GM18951 (cell line): ENCODE data around the gene NSD1.

Experiments used
- POLR2A ChIP-seq: IDR thresholded peaks from 4 replicates; pipeline ENCODE4 v1.6.1; 2011; ENCODE audit warnings: mild to moderate bottlenecking; ENCODE audit not compliant: insufficient read length, insufficient read depth; ENCODE audit errors: extremely low read depth
- in situ Hi-C: fragments of 300-500 bp; cut with MboI; formaldehyde crosslinking; loops from one replicate; pipeline ENCODE4 v1.12.0; 2022; ENCODE audit warnings: low sequenced_read_pairs, mixed read lengths, inconsistent platforms; ENCODE audit not compliant: unreplicated experiment

The NSD1 gene

DNA sequence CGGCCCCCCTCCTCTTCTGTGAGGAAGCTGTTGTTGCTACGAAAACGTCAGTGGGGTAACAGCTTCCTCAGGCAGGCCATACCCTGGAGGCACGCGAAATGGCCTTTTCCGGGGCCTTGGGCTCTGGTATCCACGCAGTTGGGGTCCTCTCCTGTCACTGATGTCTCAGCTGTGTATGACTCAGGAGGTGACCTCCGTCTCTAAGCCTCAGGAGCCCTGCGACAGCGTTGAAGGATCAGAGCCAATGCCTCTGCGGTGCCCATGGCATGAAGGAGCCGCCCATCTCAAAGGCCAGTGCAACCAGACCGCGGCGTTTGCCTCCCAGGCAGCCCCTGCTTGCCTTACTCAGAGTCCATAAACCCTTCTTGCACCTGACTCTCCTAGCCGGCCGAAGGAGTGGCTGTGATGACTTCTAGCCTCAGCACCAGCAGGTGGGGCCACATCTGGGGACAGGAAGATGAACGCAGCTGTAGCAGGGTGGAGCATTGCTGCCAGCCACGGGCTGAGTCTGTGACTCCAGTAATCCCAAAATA lies 179.1 kb downstream of the NSD1 start:
- TF ChIP-seq POLR2A, result no peak
- in situ Hi-C loops, result no loop called here

DNA sequence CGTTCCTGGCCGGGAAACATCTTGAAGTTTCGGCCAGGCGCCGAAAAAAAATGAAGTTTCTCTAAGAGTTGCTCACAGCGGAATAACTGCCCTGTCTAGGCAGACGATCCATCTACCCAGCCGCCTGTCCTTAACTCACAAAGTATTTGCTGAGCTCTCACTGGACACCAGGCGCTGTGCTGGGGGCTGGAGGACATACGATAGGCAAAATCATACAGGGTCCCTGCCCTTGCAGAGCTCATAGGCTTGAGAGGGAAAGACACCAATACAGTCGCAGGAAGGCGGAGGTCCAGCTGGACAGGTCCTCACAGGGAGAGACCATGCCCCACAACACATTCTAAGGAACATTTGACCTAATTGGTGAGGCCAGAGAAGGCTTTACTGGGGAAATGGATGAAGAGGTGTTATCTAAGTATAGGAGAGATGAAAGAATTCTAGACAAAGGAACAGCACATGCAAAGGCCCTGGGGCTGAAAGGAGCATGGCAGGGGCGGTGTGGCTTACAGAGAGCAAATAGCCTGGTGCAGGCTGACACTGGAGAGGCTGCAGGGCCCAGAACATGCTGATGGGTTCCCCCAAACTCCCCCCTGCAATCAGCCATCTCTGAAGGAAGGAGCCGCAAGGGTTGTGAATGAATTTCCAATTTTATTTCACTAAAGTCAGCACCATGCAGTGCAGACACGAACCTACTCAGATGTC lies 180.1 kb downstream of the NSD1 start:
- in situ Hi-C loops, result no loop called here
- TF ChIP-seq POLR2A, result no peak

DNA sequence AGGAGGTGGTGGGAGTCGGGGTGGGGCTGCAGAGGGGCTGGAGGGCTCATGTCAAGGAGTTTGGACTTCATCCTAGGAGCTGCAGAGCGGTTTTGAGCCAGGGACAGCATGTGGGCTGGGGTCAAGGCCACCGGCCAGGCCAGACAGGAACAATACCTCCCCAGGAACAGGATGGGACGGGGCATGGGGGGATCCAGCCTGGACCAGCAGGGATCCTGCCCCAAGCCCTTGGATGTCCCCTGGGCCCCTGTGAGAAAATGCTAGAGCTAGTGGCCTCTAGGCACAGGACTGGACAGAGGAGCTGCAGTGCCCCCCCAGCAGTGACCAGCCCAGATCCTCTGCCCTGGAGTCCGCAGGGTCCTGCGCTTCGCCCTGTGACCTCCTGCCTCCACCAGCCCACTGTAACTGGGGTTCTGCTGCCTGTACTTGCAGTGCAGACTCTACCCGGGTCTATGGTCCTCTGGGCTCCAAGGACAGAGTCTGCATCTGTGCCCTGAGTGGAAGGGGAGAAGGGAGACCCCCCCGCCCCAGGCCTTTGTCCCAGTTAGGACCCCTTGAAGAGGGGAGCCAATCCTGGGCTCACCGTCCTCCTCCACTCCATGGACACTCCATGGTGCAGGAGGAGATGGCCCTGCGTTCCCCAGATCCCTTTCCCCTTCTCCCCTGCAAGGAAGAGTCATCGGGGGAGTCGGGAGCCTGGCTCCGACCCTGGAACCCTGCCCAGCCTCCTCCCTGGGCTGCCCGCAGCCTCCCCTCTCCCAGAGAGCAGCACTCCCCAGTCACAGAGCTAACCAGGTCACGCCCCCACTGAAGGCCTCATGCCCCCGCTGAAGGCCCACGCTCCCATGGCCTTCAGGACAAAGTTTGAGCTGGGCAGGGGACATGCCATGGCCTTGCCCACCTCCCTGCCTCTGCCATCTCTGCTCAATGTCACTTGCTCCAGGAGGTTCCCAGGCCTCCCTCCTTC lies 181.1 kb downstream of the NSD1 start:
- no peak for TF ChIP-seq POLR2A
- in situ Hi-C loops, result no loop called here

DNA sequence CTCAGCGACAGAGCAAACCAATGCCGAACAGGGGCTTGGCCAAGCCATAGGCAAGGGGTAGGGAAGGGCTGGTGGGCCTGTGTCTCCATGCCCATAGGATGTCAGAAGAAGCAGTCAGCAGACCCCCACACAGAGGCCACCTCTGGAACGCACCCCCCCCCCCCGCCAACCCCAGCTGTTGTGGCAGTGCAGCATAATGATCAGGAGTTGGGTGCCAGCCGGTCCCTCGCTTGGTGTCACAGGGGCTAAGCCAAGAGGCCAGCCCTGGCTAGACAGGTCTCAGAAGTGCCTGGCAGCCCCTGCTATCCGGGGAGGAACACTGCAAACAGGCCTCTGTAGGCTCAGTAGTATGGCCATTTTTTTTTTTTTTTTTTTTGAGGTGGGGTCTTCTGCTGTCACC lies 181.8 kb downstream of the NSD1 start:
- no peak for TF ChIP-seq POLR2A
- in situ Hi-C loops, result no loop called here

DNA sequence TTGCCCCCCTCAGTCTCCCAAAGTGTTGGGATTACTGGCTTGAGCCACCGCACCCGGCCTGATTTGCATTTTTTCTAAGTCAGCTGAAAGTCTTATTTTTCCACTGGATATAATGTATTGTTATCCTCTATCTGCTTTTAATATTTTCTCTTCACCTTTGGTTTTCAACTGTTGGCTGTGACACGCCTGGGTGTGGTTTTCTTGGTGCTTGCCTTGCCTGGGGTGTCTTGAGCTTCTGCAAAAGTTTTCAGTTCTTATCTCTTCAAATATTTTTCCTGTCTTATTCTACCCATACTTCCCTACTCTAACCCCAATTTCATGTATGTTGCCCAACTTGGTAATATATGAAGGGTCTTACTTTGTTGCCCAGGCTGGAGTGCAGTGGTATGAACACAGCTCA lies 182.4 kb downstream of the NSD1 start:
- TF ChIP-seq POLR2A, result no peak
- in situ Hi-C loops, result no loop called here

DNA sequence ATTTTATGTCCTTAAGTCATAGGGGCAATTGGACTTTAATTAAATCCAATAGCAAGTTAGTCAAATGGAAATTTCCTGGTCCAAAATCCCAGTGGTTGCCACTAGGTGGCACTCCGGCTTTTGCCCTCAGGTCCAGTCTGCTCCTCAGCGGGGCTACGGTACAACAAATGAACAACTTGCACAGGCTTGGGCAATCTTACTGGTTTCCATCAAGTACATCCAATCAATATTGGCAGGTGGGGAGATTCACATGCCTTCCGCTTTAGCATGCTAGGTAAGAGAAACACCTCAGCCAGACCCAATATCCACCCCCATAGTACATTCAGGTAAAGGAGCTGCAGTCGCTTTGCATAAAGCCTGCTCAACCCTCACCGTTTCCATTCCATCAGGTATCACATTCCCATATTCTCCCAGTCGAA lies 184.4 kb downstream of the NSD1 start:
- no peak for TF ChIP-seq POLR2A
- in situ Hi-C loops, result no loop called here

DNA sequence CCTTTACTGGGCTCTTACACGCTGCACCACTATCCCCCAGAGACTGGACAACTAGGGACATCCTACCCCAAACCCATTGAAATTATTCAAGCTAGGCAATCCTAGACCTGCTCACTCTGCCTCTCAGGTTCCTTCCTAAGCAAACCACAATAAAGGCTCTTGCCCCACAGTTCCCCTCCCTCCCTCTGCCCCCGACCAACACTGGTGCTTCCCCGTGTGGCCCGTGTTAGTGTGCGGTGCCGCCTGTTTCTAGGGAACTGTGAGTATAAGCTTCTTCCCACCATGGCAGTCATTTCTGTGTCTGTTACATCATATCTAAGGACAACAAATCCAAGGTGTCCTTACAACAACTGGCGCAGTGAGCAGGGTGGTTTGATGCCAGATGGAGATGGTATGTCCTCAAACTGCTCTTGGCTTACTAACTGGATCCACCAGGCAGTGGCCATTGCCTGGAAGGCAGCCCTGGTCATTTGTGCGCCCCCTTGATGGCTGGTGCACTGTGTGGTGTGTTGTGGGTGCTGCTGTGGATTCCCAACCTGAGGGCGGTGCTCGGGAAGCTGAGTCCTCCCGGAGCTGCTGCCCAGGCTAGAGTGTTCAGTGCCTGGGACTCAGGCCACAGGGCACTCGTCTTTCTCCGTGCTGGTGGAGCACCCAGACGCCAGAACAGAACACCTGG lies 186.5 kb downstream of the NSD1 start:
- no peak for TF ChIP-seq POLR2A
- in situ Hi-C loops, result no loop called here

DNA sequence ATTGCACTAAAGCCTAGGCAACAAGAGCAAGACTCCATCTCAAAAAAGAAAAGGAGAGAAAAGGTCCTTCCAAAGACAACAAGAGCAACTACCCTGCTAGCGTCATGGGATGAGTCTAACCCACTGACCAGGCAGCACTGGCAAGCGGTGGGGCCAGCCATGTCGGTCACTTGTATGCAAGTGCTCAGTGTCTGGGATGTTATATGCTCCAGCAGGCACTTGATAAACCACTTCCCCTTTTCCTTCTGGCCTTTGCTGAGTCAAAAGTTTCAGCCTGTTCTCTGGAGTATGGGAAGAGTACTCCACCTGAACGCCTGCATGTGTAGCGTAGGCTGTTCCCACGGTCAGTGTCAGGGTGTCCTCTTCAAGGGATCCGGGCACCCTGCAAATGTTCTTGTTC lies 187.3 kb downstream of the NSD1 start:
- TF ChIP-seq POLR2A, result no peak
- in situ Hi-C loops, result no loop called here

DNA sequence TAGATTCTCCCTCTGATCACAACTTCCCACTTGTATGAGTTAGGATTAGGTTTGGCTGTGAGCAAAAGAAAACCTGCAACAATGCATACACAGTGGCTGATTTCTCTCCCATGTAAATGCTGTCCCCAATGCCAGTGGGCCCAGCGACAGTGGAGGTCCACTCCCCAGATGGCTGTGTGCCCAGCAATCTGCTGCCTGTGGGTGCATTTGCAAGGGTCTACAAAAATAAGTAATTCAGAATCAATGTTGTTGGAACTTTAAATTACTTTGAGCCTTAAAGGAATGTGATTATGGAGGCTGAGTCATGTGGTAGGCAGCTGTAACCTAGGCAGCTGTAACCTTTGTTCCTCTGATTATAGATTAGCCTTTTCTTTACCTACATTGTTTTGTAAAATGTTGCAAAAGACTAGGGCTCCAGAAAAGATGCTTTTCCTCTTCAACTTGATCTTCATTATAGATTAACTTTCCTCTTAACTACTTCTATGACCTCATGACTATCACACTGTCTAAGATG lies 192.4 kb downstream of the NSD1 start:
- TF ChIP-seq POLR2A, result no peak
- in situ Hi-C loops, result no loop called here

DNA sequence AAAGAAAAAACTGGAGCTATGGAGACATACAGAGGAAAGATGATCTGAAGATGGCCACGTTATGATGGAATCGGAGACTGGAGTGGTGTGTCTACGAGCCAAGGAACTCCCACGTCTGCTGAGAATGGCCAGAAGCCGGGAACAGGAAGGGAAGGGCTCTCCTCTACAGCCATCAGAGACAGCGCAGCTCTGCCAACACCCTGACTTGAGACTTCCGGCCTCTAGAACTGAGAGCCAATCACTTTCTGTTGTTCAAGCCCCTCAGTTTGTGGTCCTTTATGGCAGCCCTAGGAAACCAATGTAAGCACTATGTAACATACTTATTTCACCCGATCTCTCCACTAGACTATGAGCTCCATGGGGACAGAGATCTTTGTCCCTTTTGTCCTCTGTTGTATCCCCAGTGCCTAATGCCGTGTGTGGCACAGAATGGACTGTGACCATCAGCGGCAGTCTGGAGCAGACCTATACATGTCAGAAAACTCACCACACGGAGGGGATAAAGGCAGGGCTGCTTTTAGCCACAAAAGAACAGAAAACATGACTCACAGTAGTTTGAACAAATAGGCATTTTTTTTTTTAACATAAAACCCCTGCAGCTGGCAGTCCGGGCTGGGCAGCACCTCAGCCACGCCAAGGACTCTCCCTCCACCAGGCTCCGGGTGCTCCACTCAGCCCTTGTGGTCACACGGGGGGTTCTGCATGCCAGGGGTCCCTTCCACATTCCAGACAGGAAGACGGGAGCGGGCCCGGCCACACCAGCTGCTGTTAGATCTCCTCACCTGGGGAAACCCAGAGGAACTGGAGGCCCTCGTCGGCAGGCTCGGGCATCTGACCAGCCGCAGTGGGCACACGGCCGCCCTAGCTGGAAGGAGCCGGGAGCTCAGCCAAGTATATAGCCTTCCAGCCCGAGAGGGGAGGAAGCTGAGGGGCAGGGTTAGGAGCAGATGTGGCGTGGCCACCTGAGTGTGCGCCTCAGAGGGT lies 194.3 kb downstream of the NSD1 start:
- no peak for TF ChIP-seq POLR2A
- in situ Hi-C loops, result no loop called here

DNA sequence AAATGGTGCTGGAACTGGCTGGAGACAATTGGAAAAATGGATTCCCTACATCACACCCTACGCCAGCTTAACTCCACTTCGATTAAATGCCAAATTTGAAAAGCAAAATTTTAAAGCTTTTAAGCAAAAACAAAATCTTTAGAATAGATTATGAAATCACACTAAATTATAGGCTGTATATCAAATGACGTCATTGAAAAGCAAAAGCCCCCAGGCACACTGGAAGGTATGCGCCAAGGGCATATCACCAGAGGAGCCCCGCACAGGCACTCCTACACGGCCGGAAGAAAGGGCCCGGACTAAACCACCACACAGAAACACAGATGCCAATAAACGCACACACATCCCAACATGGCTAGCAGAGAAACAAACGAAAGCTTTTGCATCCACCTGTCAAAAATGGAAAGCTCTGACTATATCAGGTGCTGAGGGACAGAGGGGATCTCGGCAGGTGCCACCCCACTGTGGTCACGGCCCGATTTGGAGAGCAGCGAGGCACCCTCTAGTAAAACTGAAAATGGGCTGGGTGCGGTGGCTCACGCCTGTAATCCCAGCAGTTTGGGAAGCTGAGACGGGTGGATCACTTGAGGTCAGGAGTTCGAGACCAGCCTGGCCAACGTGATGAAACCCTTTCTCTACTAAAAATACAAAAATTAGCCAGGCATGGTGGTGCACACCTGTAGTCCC lies 195.1 kb downstream of the NSD1 start:
- TF ChIP-seq POLR2A, result no peak
- in situ Hi-C loops, result no loop called here

DNA sequence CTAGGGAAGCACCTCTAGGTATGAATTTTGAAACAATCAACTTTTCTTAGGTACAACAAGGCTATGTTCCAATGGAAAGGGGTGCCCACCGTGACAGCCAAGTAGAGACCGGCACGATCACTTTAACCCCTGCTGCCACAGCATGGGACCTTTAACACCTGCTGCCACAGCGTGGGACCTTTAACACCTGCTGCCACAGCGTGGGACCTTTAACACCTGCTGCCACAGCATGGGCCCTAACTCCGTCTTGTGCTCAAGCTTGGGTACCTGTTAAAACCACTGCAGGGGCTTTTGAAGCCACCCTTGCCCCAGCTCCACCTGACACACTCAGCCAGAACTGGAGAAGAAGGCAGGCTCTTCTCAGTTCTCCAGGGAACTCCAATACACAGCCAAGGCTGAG lies 196.3 kb downstream of the NSD1 start:
- no peak for TF ChIP-seq POLR2A
- in situ Hi-C loops, result no loop called here
